OCI-LY3 (cell line): ENCODE results near the gene WFIKKN2.
"Not testable (repeated sequence)": the region's sequence is repeated elsewhere in the genome, so short reads cannot be mapped to it uniquely, and the experiment has no call there.

Experiments
- H2AFZ ChIP-seq: fragments of 200-600, 300-600 bp; shearing (Covaris generic); 2 replicates; pipeline ENCODE4 v1.6.0; 2014; ENCODE audit warnings: antibody characterized with exemption, low read depth, low read length
- H3K27ac ChIP-seq: fragments of 200-600, 300-600 bp; sonication (generic); 2 replicates; pipeline ENCODE4 v1.5.1; 2014; ENCODE audit warnings: mild to moderate bottlenecking, low read length, moderate library complexity, mixed read lengths
- H3K27me3 ChIP-seq: fragments of 200-600, 300-600 bp; sonication (generic); 2 replicates; pipeline ENCODE4 v1.6.1; 2014; ENCODE audit warnings: low read depth, low read length, mixed read lengths
- H3K36me3 ChIP-seq: fragments of 200-600, 300-600 bp; sonication (generic); replicated peaks from 2 replicates; pipeline ENCODE3; 2014; ENCODE audit warnings: low read depth, low read length, mixed read lengths
- H3K4me1 ChIP-seq: fragments of 300-600, 200-600 bp; sonication (generic); 2 replicates; pipeline ENCODE4 v1.6.1; 2014; ENCODE audit warnings: low read length, mixed read lengths
- H3K4me2 ChIP-seq: fragments of 200-600, 300-600 bp; sonication (generic); 2 replicates; pipeline ENCODE4 v1.6.1; 2014; ENCODE audit warnings: low read length, mixed read lengths
- H3K4me3 ChIP-seq: fragments of 300-600, 200-600 bp; sonication (generic); 2 replicates; pipeline ENCODE4 v1.5.1; 2014; ENCODE audit warnings: antibody characterized with exemption, mild to moderate bottlenecking, low read length, moderate library complexity
- H3K79me2 ChIP-seq: fragments of 300-600, 200-600 bp; shearing (Covaris generic); 2 replicates; pipeline ENCODE4 v1.6.1; 2014; ENCODE audit warnings: mild to moderate bottlenecking, low read length, mixed read lengths
- H3K9ac ChIP-seq: fragments of 300-600, 200-600 bp; shearing (Covaris generic); 2 replicates; pipeline ENCODE4 v1.6.0; 2014; ENCODE audit warnings: mild to moderate bottlenecking, low read length, moderate library complexity
- H3K9me3 ChIP-seq: fragments of 200-600, 300-600 bp; shearing (Covaris generic); 2 replicates; pipeline ENCODE4 v1.6.1; 2014; ENCODE audit warnings: low read length, mixed read lengths; ENCODE audit not compliant: insufficient read depth
- H4K20me1 ChIP-seq: fragments of 200-600, 300-600 bp; sonication (generic); 2 replicates; pipeline ENCODE4 v1.6.1; 2016; ENCODE audit warnings: low read length, mixed read lengths; ENCODE audit not compliant: insufficient read depth
- EZH2phosphoT487 ChIP-seq: fragments of 200-600 bp; shearing (Covaris generic); IDR thresholded peaks from 2 replicates; pipeline ENCODE4 v1.6.1; 2018; ENCODE audit warnings: antibody characterized with exemption, mixed run types, low read depth
- TF ChIP-seq, protein P1 (sequence below): fragments of 200-600, 300-600 bp; sonication (generic); IDR thresholded peaks from 2 replicates; pipeline ENCODE4 v1.5.1; 2014; ENCODE audit warnings: antibody characterized with exemption, low read length, low read depth

The WFIKKN2 gene

GRCh38 chr17:50855708-50856330 lies 20.4 kb downstream of the WFIKKN2 start:
- H3K4me2 ChIP-seq: no peak overlapping the region
- H3K4me1 ChIP-seq: peaks cover 12% of the 10 kb centered on the region
- no peak overlapping the region for H3K4me3 ChIP-seq
- H3K9ac ChIP-seq: no peak overlapping the region
- H4K20me1 ChIP-seq: no peaks in the 10 kb centered on the region
- H3K79me2 ChIP-seq: no peaks in the 10 kb centered on the region
- H3K36me3 ChIP-seq: no peaks in the 10 kb centered on the region
- peaks cover 23% of the 10 kb centered on the region for H3K27me3 ChIP-seq
- TF ChIP-seq EZH2phosphoT487: no peak
- TF ChIP-seq, protein P1, sequence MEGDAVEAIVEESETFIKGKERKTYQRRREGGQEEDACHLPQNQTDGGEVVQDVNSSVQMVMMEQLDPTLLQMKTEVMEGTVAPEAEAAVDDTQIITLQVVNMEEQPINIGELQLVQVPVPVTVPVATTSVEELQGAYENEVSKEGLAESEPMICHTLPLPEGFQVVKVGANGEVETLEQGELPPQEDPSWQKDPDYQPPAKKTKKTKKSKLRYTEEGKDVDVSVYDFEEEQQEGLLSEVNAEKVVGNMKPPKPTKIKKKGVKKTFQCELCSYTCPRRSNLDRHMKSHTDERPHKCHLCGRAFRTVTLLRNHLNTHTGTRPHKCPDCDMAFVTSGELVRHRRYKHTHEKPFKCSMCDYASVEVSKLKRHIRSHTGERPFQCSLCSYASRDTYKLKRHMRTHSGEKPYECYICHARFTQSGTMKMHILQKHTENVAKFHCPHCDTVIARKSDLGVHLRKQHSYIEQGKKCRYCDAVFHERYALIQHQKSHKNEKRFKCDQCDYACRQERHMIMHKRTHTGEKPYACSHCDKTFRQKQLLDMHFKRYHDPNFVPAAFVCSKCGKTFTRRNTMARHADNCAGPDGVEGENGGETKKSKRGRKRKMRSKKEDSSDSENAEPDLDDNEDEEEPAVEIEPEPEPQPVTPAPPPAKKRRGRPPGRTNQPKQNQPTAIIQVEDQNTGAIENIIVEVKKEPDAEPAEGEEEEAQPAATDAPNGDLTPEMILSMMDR: no peak
- no peak overlapping the region for H2AFZ ChIP-seq
- no peak overlapping the region for H3K27ac ChIP-seq
- no peaks in the 10 kb centered on the region for H3K9me3 ChIP-seq

- H3K27ac ChIP-seq: no peak overlapping the region
- H3K4me1 ChIP-seq: peaks cover 12% of the 10 kb centered on the region
- H3K79me2 ChIP-seq: no peaks in the 10 kb centered on the region
- H3K4me3 ChIP-seq: no peak overlapping the region
- H3K9me3 ChIP-seq: no peaks in the 10 kb centered on the region
- H3K36me3 ChIP-seq: no peaks in the 10 kb centered on the region
- TF ChIP-seq, protein P1: no peak
- TF ChIP-seq EZH2phosphoT487: no peak
- H3K9ac ChIP-seq: no peak overlapping the region
- H2AFZ ChIP-seq: no peak overlapping the region
- peaks cover 23% of the 10 kb centered on the region for H3K27me3 ChIP-seq
- H3K4me2 ChIP-seq: no peak overlapping the region
- H4K20me1 ChIP-seq: no peaks in the 10 kb centered on the region
Measured at GRCh38 chr17:50856431-50856830, 21.0 kb downstream of the WFIKKN2 start.

DNA sequence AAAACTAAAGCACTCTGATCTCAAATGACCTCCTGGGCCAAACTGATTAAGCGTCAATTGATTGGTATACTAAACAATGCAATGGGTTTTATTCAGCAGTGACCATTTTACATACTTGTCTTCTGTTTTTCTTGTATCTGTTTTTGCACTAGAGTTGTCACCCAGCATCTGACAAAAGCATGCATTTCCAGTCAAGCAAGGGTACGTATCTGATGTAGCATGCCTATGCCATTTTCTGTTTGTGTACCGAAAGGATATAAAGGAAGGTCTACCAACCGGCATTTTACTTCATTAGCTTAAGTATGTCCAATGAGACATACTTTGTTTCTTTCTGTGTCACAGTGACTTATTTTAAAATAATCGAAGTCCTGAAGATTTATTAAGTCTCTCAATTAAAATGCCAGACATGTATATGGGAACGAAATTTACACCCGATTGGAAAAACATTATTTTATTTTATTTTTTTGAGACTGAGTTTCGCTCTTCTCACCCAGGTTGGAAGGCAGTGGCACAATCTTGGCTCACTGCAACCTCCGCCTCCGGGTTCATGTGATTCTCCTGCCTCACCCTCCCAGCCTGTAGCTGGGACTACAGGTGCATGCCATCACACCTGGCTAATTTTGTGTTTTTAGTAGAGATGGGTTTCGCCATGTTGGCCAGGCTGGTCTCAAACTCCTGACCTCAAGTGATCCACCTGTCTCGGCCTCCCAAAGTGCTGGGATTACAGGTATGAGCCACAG lies 23.3 kb downstream of the WFIKKN2 start:
- no peak overlapping the region for H2AFZ ChIP-seq
- no peak overlapping the region for H3K27ac ChIP-seq
- peaks cover 13% of the 10 kb centered on the region for H3K27me3 ChIP-seq
- peaks cover 14% of the 10 kb centered on the region for H3K36me3 ChIP-seq
- H3K4me2 ChIP-seq: no peak overlapping the region
- H3K4me1 ChIP-seq: no peaks in the 10 kb centered on the region
- no peak overlapping the region for H3K9ac ChIP-seq
- no peaks in the 10 kb centered on the region for H3K9me3 ChIP-seq
- peaks cover 9% of the 10 kb centered on the region for H3K79me2 ChIP-seq
- H4K20me1 ChIP-seq: 0 out of 2 replicates have a peak, but pooled peaks cover 4% of the 10 kb centered on the region
- TF ChIP-seq EZH2phosphoT487: no peak
- TF ChIP-seq, protein P1: no peak
- no peak overlapping the region for H3K4me3 ChIP-seq

DNA sequence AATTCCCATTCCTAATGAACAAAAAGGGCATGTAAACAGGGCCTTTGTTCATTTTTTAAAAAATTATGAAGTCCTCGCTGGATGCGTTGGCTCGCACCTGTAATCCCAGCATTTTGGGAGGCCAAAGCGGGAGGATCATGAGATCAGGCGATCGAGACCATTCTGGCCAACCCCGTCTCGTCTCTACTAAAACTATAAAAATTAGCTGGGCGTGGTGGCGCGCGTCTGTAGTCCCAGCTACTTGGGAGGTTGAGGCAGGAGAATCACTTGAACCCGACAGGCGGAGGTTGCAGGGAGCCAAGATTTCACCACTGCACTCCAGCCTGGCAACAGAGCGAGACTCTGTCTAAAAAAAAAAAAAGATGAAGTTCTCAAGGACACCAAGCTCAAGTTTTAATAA lies 24.3 kb downstream of the WFIKKN2 start:
- H3K9me3 ChIP-seq, H3K4me1 ChIP-seq, H3K4me2 ChIP-seq, H3K4me3 ChIP-seq, H3K27me3 ChIP-seq, H3K27ac ChIP-seq, H3K9ac ChIP-seq, H2AFZ ChIP-seq: not testable (repeated sequence)
- peaks cover 15% of the 10 kb centered on the region for H3K36me3 ChIP-seq
- H3K79me2 ChIP-seq: peaks cover 20% of the 10 kb centered on the region
- H4K20me1 ChIP-seq: peaks cover 14% of the 10 kb centered on the region
